DND-41 (cell line): ENCODE results near the gene LAMC1.

ENCODE experiments used
- ATAC-seq: fragments of 200-7000 bp; cut with Tn5 transposase; 3 replicates; pipeline ENCODE4 v1.9.1; 2021; ENCODE audit warnings: low read depth; ENCODE audit not compliant: insufficient read depth
- DNase-seq: peaks from one replicate; pipeline ENCODE4 v3.0.0-alpha.2; 2020
- H2AFZ ChIP-seq: 2 replicates; pipeline ENCODE4 v1.6.0; 2012; ENCODE audit warnings: low read depth, low read length
- H3K27ac ChIP-seq: 2 replicates; pipeline ENCODE4 v1.5.1; 2012; ENCODE audit warnings: low read length, inconsistent platforms
- H3K27me3 ChIP-seq: fragments of 200-600 bp; sonication (generic); 2 replicates; pipeline ENCODE4 v1.6.0; 2012; ENCODE audit warnings: low read length, mild to moderate bottlenecking, inconsistent platforms; ENCODE audit not compliant: insufficient read depth, poor library complexity
- H3K36me3 ChIP-seq: 2 replicates; pipeline ENCODE4 v1.5.1; 2012; ENCODE audit warnings: low read length, inconsistent platforms; ENCODE audit not compliant: insufficient read depth
- H3K4me1 ChIP-seq: 2 replicates; pipeline ENCODE4 v1.5.1; 2012; ENCODE audit warnings: mild to moderate bottlenecking, low read length; ENCODE audit not compliant: insufficient read depth
- H3K4me2 ChIP-seq: 2 replicates; pipeline ENCODE4 v1.6.0; 2012; ENCODE audit warnings: mild to moderate bottlenecking, moderate library complexity, low read length, inconsistent platforms; ENCODE audit not compliant: insufficient read depth
- H3K4me3 ChIP-seq, 2 experiments: fragments of 200-600 bp in 1 of 2; shearing (Covaris generic) in 1 of 2; 2 replicates each; pipeline ENCODE4 v1.5.1; 2012 to 2016; ENCODE audit warnings: inconsistent platforms in 2 of 2, low read length in 2 of 2, mild to moderate bottlenecking in 2 of 2, low read depth in 1 of 2, moderate library complexity in 1 of 2
- H3K79me2 ChIP-seq: 2 replicates; pipeline ENCODE4 v1.6.0; 2012; ENCODE audit warnings: low read length, inconsistent platforms; ENCODE audit not compliant: insufficient read depth
- H3K9ac ChIP-seq: 2 replicates; pipeline ENCODE4 v1.6.0; 2012; ENCODE audit warnings: low read depth, mild to moderate bottlenecking, inconsistent platforms, low read length, moderate library complexity
- H3K9me3 ChIP-seq: 2 replicates; pipeline ENCODE4 v1.5.1; 2012; ENCODE audit warnings: low read length, moderate library complexity, mild to moderate bottlenecking, inconsistent platforms; ENCODE audit not compliant: insufficient read depth, severe bottlenecking
- H4K20me1 ChIP-seq: 2 replicates; pipeline ENCODE4 v1.6.0; 2012; ENCODE audit warnings: low read length; ENCODE audit not compliant: insufficient read depth
- CTCF ChIP-seq: IDR thresholded peaks from 2 replicates; pipeline ENCODE4 v1.5.1; 2012; ENCODE audit warnings: borderline replicate concordance, low read length, moderate library complexity, mild to moderate bottlenecking; ENCODE audit not compliant: poor library complexity, severe bottlenecking; ENCODE audit errors: extremely low read depth
- EZH2 ChIP-seq: IDR thresholded peaks from 3 replicates; pipeline ENCODE4 v1.6.1; 2012; ENCODE audit warnings: borderline replicate concordance, low read depth, mild to moderate bottlenecking, moderate library complexity, low read length, inconsistent platforms; ENCODE audit not compliant: severe bottlenecking

Gene LAMC1

GRCh38 chr1:183023146-183023600, at the start of gene LAMC1:
Gene LAMC1, plus strand, starts transcription at chr1:183023420. Its CDS starts 297 bp downstream, at chr1:183023717.
- Histone ChIP-seq H3K27ac (no peak within 1 kb of the TSS), H3K36me3 (no peaks in the 10 kb centered on the region), H2AFZ (no peak within 1 kb of the TSS), H3K4me1 (no peaks in the 10 kb centered on the region), H3K4me2 (no peak within 1 kb of the TSS), H3K9ac (no peak within 1 kb of the TSS), H3K79me2 (no peaks in the 10 kb centered on the region), H3K9me3 (no peaks in the 10 kb centered on the region), H4K20me1 (no peaks in the 10 kb centered on the region), H3K27me3 (peaks cover 22% of the 10 kb centered on the region), H3K4me3 (no peak within 1 kb of the TSS)
- TF ChIP-seq CTCF, result no peak
- no peak for TF ChIP-seq EZH2
- DNase-seq, result no peak
- no peak for ATAC-seq

GRCh38 chr1:182974506-182975191, 48.6 kb upstream of the LAMC1 start:
- no peak overlapping the region for H2AFZ ChIP-seq
- H3K27ac ChIP-seq, result no peak overlapping the region
- H3K27me3 ChIP-seq, result peaks cover 15% of the 10 kb centered on the region
- H4K20me1 ChIP-seq, result no peaks in the 10 kb centered on the region
- no peaks in the 10 kb centered on the region for H3K36me3 ChIP-seq
- TF ChIP-seq EZH2, result no peak
- TF ChIP-seq CTCF, result no peak
- H3K9me3 ChIP-seq, result no peaks in the 10 kb centered on the region
- DNase-seq (no peak), ATAC-seq (no peak)
- no peak overlapping the region for H3K9ac ChIP-seq
- no peaks in the 10 kb centered on the region for H3K4me1 ChIP-seq
- H3K4me3 ChIP-seq, result no peak overlapping the region
- no peak overlapping the region for H3K4me2 ChIP-seq
- H3K79me2 ChIP-seq, result no peaks in the 10 kb centered on the region

GRCh38 chr1:182977480-182977879, 45.7 kb upstream of the LAMC1 start:
- Histone ChIP-seq H3K36me3 (no peaks in the 10 kb centered on the region), H3K4me2 (no peak overlapping the region), H3K27ac (no peak overlapping the region), H2AFZ (no peak overlapping the region), H3K27me3 (peaks cover 6% of the 10 kb centered on the region), H3K79me2 (no peaks in the 10 kb centered on the region), H3K4me3 (no peak overlapping the region), H3K4me1 (no peaks in the 10 kb centered on the region), H3K9me3 (no peaks in the 10 kb centered on the region), H4K20me1 (no peaks in the 10 kb centered on the region), H3K9ac (no peak overlapping the region)
- DNase-seq (no peak), ATAC-seq (no peak)
- TF ChIP-seq CTCF, result no peak
- no peak for TF ChIP-seq EZH2
